HG02840 (cell line): Measurements from ENCODE around the gene DNAAF5.

Experiments
- ATAC-seq: cut with Tn5 transposase; IDR thresholded peaks from one replicate; pipeline ENCODE4 v1.9.1; 2021; ENCODE audit warnings: mild to moderate bottlenecking, moderate library complexity, moderate number of reproducible peaks; ENCODE audit not compliant: unreplicated experiment, low FRiP score

Gene DNAAF5

DNA sequence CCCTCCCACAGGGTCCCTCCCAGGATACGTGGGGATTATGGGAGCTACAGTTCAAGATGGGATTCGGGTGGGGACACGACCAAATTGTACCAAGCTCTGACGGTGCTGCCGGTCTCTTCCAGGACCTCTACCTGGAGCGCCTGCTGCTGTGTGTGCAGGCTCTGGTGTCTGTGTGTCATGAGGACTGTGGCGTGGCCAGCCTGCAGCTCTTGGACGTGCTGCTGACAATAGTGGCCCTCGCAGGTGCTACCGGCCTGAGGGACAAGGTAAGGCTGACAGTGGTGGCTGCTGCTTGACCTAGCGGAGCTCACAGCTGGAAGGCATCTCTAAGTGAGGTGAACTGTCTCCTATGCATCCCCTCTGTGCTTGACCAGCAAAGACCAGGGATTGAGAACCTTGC lies 35.1 kb downstream of the DNAAF5 start:
- ATAC-seq = no peak

DNA sequence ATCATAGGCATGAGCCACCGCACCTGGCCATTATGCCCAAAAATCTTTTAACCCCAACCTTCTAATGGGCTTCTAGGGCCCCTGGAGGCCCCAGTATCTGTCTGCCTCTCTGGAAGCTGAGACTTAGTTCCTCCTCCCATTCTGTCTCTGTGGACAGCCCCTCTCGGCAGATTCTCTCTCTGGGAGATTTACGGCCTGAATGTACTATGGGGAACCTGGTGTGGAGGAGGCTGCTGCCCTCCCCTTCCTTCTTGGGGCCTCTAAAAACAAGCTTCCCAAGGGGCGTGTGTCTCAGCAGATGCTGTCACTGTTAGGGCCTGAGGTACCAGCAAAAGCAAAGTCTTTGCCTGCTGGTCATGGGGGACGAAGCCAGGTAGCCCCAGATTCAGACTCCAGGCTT lies 36.4 kb downstream of the DNAAF5 start:
- ATAC-seq = no peak

DNA sequence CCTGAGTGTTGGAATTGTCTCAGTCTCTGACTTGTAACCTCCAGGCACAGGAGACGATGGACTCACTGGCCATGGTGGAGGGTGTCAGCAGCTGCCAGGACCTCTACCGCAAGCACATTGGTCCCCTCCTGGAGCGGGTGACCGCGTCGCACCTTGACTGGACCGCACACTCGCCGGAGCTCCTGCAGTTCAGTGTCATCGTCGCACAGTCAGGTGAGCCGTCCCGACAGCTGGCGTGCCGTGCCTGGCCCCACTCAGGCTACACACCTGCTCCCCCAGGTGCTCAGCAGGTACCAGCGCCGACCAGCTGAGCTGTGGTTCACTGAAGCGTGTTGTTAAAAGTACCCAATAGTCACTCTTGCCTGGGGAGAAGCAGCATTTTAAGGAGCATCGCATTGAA lies 37.3 kb downstream of the DNAAF5 start:
- ATAC-seq = no peak

DNA sequence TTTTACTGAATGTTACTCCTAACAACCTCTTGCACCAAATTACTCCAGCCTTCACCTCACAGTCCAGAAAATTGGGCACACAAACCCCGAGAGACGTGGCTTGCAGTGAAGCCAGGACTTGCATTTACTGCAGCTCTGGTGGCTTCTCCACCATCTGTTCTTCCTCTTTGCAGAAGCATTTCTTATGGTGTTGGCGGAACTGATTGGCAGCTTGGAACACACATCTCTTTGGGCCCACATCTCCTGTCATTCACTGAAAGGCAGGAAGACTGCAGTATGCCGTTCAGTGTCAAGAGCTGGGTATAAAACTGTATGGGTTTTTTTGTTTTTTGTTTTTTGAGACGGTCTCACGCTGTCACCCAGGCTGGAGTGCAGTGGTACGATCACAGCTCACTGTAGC lies 38.9 kb downstream of the DNAAF5 start:
- no peak for ATAC-seq

DNA sequence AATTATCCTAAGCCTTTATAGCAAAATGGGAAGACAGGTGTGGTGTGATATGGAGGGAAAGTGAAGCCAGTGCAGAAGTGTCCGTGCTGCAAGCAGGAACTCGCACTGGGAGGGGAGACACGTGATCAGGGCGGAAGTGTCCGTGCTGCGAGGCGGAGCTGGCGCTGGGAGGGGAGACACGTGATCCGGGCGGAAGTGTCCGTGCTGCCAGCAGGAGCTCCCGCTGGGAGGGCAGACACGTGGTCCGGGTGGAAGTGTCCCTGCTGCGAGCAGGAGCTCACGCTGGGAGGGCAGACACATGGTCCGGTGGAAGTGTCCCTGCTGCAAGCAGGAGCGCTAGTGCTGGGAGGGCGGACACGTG lies 41.1 kb downstream of the DNAAF5 start:
- no peak for ATAC-seq

DNA sequence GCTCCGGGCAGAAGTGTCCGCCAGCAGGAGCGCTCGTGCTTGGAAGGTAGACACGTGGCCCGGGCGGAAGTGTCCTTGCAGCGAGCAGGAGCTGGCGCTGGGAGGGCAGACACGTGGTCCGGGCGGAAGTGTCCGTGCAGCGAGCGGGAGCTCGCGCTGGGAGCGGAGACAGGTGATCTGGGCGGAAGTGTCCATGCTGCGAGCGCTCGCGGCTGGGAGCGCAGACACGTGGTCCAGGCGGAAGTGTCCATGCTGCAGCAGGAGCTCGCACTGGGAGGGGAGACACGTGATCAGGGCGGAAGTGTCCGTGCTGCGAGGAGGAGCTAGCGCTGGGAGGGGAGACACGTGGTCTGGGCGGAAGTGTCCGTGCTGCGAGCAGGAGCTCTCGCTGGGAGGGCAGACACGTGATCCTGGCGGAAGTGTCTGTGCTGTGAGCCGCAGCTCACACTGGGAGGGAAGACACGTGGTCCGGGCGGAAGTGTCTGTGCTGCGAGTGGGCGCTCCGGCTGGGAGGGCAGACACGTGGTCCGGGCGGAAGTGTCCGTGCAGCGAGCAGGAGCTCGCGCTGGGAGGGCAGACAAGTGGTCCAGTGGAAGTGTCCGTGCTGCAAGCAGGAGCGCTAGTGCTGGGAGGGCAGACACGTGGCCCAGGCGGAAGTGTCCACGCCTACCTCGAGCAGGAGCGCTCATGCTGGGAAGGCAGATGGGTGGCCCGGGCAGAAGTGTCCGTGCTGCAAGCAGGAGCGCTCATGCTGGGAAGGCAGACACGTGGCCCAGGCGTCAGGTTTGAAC lies 41.6 kb downstream of the DNAAF5 start:
- ATAC-seq = no peak

DNA sequence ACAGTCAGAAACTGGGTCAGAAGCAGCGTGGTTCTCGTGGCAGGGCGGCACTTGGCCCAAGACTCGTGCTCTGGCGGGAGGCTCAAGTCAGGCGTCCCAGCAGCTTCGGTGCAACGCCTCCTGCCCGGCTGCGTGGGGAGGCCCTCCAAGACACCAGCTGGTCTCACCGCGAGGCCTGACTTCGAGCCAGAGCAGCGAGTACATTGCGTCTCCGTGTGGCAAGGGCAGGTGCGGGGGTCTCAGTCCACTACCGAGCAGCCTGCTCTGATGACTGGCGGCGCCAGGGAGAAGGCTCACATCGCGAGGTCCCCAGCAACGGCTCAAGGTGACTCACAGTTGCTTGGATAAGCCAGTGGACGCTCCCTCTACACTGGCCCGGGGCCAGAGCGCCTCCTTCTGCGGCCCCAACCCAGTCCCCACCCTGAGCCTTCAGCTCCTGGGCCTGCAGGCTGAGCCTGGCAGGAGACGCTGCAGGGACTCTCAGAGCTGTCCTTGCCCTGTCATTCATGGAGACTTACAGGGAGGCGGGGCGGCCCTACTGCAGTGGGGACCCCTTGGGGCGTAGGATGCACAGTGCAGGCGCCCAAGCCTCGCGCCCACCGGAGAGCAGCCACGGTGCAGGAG lies 42.5 kb downstream of the DNAAF5 start:
- no peak for ATAC-seq

DNA sequence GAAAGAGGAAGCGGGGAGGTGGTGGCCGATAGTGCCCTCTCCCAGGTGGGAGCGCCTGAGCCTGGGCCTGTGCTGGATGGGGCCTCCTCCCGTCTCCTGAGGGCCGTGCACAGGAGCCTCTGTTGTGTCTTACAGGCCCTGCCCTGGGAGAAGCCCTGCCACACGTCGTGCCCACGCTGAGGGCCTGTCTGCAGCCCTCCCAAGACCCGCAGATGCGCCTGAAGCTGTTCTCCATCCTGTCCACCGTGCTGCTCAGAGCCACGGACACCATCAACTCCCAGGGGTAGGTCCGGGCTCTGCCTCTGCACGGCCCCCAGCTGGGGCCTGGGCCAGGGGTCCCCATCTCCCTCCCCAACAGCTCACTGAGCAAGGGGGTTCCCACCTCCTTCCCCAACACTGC lies 43.8 kb downstream of the DNAAF5 start:
- no peak for ATAC-seq

DNA sequence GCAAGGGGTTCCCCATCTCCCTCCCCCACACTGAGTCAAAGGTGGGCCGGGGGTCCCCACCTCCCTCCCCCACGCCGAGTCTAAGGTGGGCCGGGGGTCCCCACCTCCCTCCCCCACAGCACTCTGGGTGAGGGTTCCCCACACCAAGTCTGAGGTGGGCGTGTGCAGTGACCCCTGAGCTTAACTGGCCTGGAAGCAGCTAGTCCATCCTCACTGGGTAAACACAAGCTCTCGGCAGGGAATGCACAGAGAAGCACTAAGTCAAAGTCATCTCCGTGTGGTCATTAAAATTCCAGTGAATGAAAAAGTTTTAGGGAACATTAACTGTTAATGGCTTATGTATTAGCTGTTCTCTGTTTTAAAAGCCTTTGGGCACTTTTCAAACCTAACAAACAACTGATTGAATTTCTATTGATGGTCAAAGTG lies 44.3 kb downstream of the DNAAF5 start:
- no peak for ATAC-seq

DNA sequence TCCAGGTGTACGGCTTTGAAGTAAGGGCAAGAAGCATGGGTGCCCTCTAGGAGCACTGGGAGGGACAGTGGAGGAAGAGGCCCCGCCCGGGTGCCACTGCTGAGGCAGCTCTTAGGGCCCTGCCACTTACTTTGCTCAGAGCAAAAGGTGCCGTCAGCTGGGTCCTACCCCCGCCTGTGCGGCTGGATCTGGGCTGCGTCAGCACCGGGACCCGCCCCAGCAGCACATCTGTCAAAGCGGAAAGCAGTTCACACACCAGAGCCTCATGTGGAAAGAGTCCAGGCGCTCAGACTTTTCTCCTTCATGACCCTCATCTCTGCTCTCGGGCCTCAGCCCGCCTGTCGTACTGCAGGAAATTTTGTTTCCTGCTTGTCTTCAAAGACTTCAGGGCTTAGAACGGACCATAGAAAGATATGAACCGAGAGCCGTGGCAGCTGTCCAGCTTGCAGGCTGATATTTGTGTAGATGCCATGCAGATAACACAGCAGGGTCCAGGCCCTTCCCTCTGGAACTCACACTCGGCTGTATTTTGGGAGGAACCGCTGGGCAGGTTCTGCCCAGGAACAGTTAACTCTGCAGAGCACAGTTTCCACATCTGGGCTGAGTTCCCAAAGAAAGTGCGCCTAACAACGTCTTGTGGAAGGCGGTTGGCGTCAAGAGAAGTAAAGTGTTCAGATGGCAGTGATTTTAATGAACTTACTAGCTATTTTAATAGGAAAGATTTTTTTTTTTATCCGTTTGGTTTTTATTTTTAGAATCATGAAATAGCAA lies 44.9 kb downstream of the DNAAF5 start:
- no peak for ATAC-seq

DNA sequence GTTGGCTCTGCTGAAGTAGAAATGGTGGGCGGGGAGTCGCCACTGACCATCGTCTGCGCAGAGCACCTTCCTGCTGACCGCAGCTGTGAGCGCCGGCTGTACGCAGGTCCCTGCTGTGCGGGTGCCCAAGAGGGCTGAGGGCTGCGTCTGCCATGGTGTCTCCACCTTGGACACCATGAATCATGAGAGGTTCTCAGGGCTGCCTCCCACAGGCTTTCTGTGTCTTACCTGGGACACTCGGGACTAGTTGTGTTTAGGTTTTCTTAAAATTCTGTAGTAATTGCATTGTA lies 45.5 kb downstream of the DNAAF5 start:
- ATAC-seq = no peak

DNA sequence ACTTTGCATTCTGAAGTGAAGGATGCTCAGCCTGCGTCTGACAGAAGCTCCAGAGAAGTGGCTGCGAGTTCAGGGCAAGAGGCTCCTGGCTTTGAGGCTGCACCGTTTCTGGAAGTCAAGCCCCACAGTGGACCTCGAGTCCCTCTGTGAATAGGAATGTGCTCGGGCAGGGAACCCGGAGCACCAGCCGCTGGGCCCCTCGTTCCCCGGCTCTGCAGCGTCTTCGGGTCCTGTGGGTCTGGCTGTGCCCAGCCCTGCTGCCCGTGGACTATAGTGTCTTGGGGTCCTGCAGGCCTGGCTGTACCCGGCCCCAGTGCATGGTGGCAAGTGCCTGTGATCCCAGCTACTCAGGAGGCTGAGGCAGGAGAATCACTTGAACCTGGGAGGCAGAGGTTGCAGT lies 45.9 kb downstream of the DNAAF5 start:
- no peak for ATAC-seq

DNA sequence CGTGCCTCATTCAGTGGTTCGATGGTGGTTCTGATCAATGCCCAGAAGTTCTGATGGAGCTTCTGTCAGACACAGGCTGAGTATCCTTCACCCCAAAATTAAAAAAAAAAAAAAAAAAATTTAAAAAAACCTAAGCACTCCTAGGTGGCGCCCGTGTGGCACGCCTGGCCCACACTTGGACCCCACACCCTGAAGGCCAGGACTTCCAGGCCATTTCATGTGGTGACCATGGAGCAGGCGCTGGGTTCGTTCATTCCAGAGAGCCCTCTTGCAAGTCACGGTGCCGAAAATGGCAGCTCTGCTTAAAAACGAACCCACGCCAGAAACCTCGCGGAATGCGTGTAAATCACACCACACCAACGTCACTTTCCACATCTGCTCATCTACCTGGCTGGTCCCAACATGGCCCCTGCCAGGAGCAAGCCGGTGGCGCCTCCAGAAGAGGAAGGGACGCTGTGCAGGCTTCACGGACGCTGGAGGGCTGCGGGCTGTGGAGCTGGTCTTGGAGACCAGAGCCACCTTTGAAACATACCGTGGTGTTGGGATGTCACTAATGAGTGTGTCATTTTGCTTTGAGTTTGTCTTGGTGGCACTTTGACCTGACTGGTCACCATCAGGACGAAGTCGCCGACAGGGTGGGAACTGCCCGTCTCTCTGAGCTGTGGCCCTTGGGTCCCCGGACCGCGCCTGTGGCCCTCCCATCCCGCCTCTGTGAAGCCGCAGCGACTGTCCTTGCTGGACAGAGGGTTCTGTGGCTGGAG lies 46.5 kb downstream of the DNAAF5 start:
- no peak for ATAC-seq

DNA sequence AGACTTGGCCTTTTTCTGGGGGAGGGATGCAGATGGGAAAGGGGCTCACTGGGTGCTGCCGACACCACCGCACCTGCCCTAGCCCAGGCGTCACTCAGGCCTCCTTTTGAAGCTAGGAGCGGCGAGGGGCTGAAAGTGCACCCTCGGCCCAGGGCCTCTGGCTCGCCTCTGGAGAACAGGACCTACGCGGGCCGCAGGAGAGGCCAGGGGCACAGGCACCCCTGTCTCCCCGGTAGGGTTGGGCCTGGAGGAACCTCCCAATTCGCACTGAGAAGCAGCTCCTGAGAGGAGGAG lies 47.1 kb downstream of the DNAAF5 start:
- ATAC-seq = no peak

DNA sequence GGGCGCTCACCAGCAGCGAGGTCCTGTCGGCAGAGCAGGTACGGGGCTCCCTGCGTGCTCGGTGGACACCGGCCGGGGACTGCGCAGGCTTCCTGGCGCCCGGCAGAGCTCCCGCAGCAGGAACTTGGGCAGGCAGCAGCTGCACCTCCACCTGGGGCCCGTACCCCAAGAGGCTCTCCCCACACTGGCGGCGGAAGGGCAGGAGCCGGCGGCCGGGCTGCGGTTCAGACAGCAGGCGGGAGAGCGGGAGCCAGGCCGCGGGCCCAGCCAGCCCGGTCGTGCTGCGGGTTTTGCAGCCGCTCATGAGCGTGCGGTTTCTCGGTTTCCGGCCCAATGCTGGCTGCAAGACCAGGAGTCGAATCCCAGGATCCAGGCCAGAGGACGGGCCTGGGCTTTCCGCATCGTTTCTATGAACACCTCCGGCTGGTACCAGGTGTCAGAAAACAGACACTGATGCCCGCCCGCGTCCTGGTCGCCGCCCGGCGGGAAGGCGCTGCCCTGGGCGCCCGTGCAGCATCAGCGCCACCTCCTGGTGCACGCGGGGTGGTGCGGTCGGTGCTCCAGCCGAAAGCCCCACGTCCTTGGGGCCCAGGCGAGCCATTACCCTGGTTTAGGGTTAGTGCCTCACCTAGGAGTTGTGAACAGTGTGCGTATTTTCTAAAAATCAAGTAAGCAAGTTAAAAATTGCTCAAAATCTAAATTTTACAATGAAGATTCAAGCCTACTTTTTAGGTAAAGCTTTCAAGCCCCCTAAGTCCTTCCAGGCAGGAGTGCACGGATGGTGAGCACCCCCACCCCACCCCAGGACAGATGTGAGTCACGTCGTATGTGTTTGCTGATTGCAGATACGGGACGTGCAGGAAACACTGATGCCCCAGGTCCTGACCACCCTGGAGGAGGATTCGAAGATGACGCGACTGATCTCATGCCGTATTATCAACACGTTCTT lies 47.9 kb downstream of the DNAAF5 start:
- no peak for ATAC-seq

DNA sequence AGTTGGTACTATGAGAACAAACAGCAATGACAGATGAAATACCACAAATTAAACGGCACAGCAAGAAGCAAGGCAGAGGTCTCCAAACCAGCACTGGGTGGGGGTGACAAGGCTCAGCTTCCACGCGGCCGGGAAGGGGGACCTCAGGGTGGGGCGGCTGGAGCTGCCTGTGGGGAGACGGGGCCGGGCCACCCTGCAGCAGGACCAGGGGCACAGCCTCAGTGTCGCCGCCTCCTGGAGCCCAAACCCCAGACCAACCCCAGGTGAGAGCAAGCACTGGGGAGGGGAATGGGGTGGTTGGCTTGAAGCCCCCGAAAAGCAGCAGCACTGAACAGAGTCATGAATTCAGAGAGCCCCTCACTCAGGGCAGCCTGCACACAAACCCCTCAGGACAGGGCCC lies 49.9 kb downstream of the DNAAF5 start:
- ATAC-seq = no peak

DNA sequence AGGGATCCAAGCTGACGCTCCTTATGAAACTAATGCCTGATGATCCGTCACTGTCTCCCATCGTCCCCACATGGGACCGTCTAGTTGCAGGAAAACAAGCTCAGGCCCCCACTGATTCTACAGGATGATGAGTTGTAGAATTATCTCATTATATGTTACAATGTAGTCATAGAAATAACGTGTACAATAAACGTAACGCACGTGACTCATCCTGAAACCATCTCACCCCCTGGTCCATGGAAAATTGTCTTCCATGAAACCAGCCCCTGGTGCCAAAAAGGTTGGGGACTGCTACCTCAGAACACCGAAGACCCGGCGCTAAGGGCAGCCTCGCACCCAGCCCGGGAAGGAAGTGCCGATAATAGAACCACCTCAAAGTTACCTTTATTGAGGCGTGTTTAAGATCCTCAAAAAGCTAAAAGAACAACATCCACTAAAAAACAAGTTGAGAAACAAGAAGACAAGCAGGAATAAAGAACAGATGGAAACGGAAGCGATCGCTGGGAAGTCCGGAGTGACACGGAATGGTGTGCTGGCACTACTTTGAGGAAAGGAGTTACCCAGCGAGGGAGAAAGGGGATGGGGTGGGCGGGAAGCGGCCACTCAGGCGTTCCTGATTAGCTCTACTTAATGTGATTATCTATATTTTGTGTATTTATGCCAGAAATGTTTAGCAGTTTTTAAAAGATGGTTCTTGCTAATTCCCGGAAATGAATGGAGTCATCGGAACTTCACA lies 50.7 kb downstream of the DNAAF5 start:
- no peak for ATAC-seq

DNA sequence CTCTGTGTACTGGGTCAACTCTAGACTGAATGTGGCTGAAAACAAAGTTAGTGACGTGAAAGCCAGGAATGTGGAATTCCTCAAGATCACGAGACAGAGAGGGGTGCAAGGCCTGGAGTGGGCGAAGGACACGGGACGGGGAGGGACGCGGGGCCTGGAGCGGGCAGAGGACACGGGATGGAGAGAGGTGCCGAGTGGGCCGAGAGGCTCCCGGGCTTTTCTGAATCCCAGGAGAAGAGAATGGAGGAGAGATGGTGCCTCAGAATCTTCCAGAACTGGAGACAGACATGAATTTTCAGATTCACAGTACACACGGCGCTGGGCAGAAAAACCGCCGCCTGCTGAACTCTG lies 51.2 kb downstream of the DNAAF5 start:
- ATAC-seq = no peak

DNA sequence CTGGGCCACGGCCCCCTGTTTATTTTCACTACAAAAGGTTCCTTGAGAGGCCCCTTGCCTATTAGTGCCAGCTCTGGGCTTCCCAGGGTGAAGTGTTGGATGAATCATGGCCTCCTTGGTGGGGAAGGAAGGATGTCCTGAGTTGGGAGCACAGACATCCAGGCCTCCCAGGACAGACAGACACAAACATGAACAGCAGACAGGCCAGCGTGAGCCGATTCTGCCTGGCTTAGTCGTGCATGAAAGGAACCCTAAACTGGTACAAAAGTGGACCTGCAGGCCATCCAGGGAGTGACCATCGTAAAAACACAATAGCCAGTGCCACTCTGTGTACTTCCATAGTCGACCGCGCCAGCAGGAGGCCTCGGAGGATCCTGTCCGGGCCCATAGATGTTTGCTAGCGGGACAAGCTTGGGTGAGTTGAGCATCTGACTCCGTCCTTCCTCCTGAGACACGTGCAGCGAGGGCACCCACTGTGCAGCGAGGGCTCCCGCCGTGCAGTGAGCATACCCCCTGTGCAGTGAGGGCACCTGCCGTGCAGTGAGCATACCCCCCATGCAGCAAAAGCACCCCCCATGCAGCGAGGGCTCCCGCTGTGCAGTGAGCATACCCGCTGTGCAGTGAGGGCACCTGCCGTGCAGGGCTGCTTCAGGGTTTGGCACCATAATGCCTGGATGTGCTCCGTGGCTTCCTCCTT lies 51.9 kb downstream of the DNAAF5 start:
- no peak for ATAC-seq
